HG02981 (cell line): Measurements from ENCODE around the gene CD74.
"Not testable (repeated sequence)": the region's sequence is repeated elsewhere in the genome, so short reads cannot be mapped to it uniquely, and the experiment has no call there.

Source experiments
- ATAC-seq: cut with Tn5 transposase; IDR thresholded peaks from one replicate; pipeline ENCODE4 v1.9.1; 2021; ENCODE audit warnings: mild to moderate bottlenecking, moderate library complexity; ENCODE audit not compliant: unreplicated experiment

CD74 gene

DNA sequence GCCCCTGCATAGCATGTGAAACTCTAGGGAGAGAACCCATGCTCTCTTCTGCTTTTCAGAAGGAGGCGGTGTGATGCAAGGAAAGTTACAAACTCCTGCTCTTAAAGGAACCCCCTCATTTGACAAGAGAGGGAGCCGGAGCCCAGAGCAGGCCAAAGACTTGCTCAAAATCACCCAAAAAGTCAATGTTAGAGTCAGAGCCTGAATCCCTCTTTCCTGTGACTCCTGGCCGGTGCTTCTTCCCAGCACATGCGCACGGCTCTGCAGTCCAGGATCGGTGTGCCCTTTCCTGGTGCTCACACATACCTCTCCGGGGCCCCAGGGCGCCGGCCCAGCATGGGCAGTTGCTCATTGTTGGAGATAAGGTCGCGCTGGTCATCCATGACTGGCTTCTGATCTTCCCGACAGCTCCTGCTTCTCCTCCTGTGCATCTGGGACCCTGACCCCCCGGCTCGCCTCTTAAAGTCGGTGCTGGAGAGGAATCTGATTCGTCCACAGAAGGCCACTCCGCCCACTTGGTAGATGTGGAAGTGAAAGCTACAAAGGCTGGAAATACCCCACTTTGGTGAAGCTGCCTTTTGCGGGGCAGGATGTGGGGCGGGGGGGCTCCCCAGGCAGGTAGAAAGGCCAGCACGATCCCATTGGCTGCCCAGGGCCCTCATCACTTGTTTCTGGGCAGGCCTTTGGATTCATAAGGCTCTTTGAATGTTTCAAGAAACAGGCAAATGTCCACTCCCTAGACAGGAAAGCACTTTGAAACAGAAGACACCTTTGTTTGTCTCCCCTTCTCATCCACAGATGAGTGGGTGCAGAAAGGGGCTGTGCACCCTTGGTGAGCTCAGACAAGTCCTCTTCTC, at the start of gene CD74:
Gene CD74, minus strand, starts transcription at position 592 of the 857 bp plus-strand sequence. Its CDS starts 161 bp downstream, at position 431.
- ATAC-seq: peak; percentile 70

GRCh38 chr5:150461231-150461630, 48.5 kb upstream of the CD74 start:
- ATAC-seq: peak; percentile 74

DNA sequence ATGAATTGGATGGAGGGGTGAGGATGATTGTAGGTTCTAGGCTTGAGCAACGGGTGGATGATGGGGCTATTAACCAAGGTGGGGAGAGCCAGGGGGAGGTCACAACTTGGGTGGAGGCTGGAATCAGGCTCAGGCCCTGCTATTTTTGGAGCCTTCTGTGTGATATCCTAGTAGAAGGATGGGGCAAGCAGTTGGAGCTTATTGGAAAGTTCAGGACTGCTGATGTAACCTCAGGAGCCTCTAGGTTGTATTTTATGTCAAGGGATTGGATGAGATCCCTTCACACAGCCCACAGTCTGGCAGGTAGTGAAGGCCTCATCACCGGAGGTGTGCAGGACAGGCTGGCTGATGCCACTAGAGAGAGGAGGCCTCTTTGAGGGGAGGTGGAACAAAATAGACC, 48.1 kb upstream of the CD74 start:
- ATAC-seq: no peak

GRCh38 chr5:150458802-150459557, 46.3 kb upstream of the CD74 start:
- peak; percentile 76 for ATAC-seq

DNA sequence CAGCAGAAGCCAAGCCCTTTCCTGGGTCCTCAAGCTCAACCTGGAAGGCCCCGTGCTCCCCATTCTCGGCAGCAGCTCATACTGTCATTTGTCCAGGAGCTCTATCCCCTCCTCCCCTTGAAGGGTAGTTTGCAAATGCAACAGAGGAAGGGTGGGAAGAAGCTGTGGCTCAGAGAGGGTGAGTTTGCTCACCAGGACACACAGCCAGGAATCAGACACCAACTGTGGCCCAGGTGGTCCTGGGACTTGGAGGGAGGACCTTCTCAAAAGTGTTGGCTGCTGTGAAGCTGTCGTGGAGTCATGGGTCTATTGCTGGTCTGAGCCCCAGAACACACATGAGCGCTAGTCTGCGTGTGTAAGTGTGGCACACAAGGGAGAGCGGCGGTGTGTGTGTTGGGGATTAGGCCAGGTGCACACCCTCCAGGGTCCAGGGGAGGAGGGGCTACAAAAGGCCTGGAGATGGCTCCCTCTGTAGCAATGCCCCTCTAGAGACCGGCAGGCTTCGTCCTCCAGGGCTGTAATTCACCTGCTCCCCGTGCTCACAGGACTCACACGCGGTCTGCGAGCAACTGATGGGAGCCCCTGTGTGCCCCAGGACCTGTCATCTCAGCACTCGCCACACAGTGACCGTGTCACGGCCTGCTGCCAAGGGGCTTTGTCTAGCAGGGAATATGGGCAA, 45.0 kb upstream of the CD74 start:
- no peak for ATAC-seq

DNA sequence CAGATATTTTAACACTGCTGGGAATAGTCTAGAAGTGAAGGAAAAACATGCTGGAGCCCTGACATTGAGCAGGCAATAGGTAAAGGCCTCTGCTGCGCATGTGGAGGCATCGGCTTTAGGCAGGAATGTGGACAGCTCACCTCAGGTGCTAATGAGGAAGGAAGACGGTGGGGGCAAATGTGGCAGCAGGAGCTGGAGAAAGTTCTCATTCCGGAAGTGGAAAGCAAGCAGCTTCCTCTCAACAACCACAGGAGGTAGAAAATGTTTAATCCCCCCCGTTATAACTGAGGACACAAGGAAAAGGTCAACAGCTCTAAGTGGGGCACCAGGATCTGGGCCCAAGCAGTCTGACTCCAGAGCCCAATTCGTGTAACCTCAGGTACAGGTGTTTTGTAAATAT, 44.4 kb upstream of the CD74 start:
- no peak for ATAC-seq

DNA sequence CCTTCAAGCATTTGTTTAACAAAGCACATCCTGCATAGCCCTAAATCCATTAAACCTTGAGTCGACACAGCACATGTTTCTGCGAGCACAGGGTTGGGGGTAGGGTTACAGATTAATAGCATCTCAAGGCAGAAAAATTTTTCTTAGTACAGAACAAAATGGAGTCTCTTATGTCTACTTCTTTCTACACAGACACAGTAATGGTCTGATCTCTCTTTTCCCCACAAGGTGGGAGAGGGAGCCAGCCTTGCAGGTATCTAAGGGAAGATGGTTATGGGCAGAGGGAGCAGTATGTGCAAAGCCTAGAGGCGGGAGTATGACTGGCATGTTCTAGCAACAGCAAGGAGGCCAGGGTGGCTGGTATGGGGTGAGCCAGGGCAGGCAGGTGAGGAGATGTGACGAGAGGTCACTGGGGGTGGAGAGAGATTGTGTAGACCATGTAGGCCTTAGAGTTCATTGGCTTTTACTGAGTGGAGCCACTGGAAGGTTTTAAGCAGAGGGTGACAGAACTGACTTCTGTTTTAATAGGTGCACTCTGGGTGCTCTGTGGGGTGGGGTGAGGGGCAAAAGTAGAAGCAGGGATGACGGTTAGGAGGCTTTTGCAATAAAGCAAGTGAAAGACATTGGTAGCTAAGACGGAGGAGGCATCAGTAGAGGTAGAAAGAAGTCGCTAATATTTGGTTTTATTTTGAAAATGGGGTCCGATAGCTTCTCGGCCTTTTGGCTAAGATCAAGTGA, 42.0 kb upstream of the CD74 start:
- ATAC-seq: no peak

DNA sequence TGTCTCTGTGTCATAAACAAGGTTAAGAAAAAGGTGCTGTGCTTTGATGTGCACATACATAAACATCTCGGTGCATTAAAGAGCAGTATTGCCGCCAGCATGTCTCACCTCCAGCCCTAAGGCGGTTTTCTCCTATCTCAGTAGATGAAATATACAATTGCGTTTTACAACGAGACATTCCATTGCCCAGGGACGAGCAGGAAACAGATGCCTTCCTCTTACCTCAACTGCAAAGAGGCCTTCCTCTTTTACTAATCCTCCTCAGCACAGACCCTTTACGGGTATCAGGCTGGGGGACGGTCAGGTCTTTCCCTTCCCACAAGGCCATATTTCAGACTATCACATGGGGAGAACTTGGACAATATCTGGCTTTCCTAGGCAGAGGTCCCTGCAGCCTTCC, 41.3 kb upstream of the CD74 start:
- not testable (repeated sequence) for ATAC-seq

GRCh38 chr5:150452914-150453313, 40.2 kb upstream of the CD74 start:
- ATAC-seq: no peak

- ATAC-seq: no peak
Observed at GRCh38 chr5:150451594-150451993, 38.9 kb upstream of the CD74 start.

- peak; percentile 87 for ATAC-seq
Observed at GRCh38 chr5:150449517-150450339, 37.0 kb upstream of the CD74 start, which contains the start of gene RPS14. Gene RPS14 (minus strand): TSS chr5:150449739. CDS start chr5:150447733, 2,006 bp downstream.

DNA sequence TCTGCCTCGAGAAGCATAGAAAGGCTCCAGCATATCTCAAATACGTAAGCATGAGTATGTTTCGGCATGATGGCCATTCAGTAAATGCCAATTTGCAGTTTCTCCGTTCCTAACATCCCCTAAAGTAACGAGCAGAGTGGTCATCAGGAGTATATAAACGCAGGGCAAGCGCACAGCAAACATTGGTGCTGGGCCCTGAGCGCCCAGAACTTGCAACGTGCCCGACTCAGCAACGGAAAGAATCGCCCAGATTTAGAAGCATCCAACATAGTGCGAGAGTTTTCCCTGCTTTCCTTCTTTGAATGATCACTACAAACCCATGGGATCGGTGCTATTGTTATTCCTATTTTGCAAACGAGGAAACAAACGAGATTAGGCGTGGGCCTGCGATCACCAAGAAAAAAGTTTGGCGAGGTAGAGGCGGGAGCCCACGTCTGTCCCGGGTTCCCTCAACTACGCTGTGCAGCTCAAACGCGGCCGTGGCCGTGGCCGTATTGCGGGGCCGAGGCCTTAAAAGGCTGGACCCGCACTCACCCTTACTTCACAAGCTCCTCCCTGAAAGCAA, 36.3 kb upstream of the CD74 start:
- peak; percentile 20 for ATAC-seq

DNA sequence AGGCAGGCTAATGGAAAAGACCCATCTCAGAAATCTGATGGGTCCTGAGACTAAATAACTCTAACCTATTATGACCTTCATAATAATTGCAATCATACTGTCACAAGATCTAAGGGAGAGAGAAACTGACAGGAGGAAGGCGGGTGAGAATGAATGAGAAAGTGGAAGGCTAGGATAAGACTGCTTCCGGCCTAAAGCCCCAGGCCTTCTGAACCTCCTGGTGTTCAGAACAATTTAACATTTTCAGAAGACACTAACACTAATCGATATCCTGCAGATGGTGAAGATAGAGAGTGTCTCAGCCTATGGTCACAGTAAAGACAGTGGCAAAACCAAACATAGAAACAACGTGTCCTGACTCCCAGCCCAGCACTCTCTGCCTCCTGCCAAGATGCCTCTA, 35.6 kb upstream of the CD74 start:
- ATAC-seq: no peak

DNA sequence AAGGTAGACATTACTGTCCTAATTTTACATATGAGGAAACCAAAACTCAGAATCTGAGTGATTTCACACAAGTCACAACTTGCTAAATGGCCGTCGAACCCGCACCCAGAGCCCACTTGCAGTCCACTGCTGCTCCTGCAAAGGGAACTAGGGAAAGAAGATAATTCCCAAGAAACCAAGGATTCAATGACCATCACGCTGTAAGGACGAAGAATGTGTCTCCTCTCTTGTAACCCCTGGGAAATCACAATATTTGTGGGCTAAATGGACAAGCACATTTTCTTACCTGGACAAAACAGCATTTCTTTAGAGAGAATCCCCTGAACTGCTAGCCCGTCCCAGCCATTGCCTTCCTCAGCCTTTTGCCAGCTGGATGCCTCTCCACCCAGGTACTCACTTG, 34.5 kb upstream of the CD74 start:
- ATAC-seq: no peak

DNA sequence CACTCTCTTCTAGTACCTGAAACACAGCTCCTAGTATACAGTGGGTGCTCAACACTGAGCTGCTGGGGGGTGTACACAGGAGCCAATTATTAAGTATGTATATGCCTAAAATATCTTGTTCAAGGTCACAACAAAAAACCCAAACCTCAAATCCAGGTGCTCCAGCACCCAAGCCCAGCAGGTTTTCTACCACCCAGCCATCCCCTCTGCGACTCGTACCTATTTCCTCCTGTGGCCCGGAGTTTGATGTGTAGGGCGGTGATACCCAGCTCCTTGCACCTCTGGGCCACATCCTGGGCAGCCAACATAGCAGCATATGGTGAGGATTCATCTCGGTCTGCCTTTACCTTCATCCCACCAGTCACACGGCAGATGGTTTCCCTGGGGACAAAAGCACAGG, 33.9 kb upstream of the CD74 start:
- ATAC-seq: no peak

DNA sequence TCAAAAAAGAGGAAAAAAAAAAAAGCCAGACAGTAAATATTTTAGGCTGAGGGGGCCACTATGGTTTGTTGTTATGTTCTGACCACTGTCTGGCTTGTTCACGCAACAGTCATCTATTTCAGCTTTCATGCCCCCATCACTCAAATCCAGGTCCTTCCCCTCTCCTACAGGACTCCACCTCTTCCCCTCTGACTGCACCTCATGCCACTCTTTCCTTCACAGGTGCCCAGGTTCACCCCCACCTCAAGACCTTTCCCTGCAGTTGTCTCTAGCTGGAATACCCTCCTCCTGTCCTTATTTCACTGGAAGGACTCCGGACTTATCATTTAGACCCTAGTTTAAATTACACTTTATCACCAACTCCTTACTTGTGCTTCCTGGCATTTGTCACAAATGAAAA, 33.4 kb upstream of the CD74 start:
- ATAC-seq: no peak

- no peak for ATAC-seq
Observed at GRCh38 chr5:150444770-150445169, 32.1 kb upstream of the CD74 start.

DNA sequence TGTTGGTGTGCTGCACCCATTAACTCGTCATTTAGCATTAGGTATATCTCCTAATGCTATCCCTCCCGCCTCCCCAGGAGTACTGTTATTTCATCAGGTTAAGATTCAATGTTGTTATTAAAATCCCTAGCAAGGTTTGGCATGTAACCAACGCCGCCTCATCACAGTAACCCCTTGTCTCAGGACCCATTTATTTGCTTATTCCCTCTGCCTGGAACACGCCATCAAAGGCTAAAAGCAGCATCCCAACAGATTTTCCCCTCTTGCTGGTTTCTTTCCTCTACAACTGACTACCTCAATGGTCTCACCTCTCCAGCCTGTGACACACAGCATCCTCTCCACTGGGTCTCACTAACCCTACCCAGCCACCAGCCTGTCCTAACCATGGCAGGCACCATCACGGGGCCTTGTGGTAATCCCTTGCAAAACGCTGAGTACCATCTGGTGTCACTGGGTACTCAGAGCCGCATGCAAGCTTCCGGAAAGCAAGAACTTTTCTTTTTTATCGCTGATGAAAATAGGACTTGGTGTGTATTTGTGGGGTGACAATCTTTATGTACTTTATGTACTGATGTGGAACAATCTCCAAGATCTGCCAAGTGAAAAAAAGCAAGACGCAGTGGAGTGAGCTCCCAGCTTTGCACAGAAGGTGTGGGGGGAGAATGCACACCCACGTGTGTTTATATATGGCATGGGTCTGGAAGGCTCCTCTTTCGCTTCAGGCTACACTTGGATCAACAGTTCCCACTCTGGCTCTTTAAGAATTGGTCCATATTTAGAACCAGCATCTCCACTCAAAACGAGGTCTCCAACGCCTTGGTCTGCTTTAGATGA, 30.7 kb upstream of the CD74 start:
- ATAC-seq: no peak

GRCh38 chr5:150442699-150443080, 30.0 kb upstream of the CD74 start:
- ATAC-seq: no peak
